KMS-11 (cell line): ENCODE results near the gene CNRIP1.
A peak's percentile ranks its signal among the peaks of the same experiment; 100 is the strongest.

ENCODE experiments used
- H2AFZ ChIP-seq: fragments of 200-600 bp; sonication (generic); 2 replicates; pipeline ENCODE4 v1.6.1; 2016; ENCODE audit warnings: antibody characterized with exemption, mixed run types, low read depth
- H3K27ac ChIP-seq: fragments of 200-600 bp; sonication (generic); 2 replicates; pipeline ENCODE4 v1.6.1; 2016; ENCODE audit warnings: mild to moderate bottlenecking, mixed run types
- H3K27me3 ChIP-seq: fragments of 200-600 bp; sonication (generic); 2 replicates; pipeline ENCODE4 v1.6.1; 2017; ENCODE audit warnings: mild to moderate bottlenecking, low read depth, mixed run types, moderate library complexity; ENCODE audit not compliant: insufficient read depth
- H3K36me3 ChIP-seq: fragments of 200-600 bp; sonication (generic); 2 replicates; pipeline ENCODE4 v1.6.1; 2017; ENCODE audit warnings: mild to moderate bottlenecking, mixed run types; ENCODE audit not compliant: insufficient read depth
- H3K4me1 ChIP-seq: fragments of 200-600 bp; sonication (generic); 2 replicates; pipeline ENCODE4 v1.6.1; 2016; ENCODE audit warnings: mild to moderate bottlenecking, low read depth, mixed run types; ENCODE audit not compliant: poor library complexity, severe bottlenecking
- H3K4me2 ChIP-seq: fragments of 200-600 bp; sonication (generic); 2 replicates; pipeline ENCODE4 v1.7.0; 2016; ENCODE audit warnings: mild to moderate bottlenecking, mixed run types
- H3K4me3 ChIP-seq: fragments of 200-600 bp; sonication (generic); IDR thresholded peaks from 2 replicates; pipeline ENCODE4 v1.6.1; 2017; ENCODE audit warnings: low read depth, low read length, mixed read lengths; ENCODE audit not compliant: insufficient read depth
- H3K79me2 ChIP-seq: fragments of 200-600 bp; sonication (generic); 2 replicates; pipeline ENCODE4 v1.6.1; 2016; ENCODE audit warnings: low read depth, mixed run types; ENCODE audit not compliant: insufficient read depth
- H3K9ac ChIP-seq: fragments of 200-600 bp; sonication (generic); 2 replicates; pipeline ENCODE4 v1.6.1; 2016; ENCODE audit warnings: mild to moderate bottlenecking, mixed run types
- H4K20me1 ChIP-seq: fragments of 200-600 bp; sonication (generic); 2 replicates; pipeline ENCODE4 v1.6.1; 2016; ENCODE audit warnings: mild to moderate bottlenecking, mixed run types; ENCODE audit not compliant: insufficient read depth
- CTCF ChIP-seq: fragments of 200-600 bp; sonication (generic); conservative IDR thresholded peaks from 2 replicates; pipeline ENCODE4 v1.6.1; 2017; ENCODE audit warnings: low read depth, mild to moderate bottlenecking, antibody characterized with exemption, low read length, moderate library complexity, mixed read lengths

CNRIP1 gene

DNA sequence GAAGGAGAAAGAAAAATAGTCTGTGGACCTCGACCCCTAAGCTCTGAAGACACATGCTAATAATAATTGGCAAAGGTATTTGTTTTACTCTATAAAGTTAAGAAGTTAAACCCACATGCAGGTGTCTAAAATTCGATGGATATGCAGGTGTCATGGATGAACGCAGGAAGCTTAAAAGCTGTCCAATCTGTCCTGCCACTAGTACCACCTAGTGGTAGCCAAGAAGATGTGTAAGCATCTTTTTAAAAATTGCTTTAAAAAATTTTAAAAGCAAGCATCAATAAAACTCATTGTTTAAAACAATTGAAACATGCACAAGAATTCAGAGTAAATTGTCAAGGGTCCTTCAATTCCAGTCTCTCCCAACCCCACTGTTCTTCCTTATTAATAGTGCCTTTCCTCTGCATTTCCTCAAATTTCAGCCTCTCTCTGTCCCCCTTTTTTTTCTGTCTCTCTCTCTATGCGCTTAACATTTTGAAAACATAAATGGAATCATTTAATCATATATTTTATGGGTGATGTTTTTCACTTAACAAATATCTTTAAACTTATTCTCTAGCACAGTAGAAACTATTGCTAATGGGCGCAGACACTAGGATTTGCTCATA lies 36.8 kb downstream of the CNRIP1 start:
- no peak overlapping the region for H3K4me3 ChIP-seq
- H3K27ac ChIP-seq: no peak overlapping the region
- H4K20me1 ChIP-seq: no peaks in the 10 kb centered on the region
- no peaks in the 10 kb centered on the region for H3K27me3 ChIP-seq
- no peak overlapping the region for H3K4me2 ChIP-seq
- no peaks in the 10 kb centered on the region for H3K79me2 ChIP-seq
- no peak overlapping the region for H2AFZ ChIP-seq
- peak; percentile 83 for TF ChIP-seq CTCF
- peaks cover 4% of the 10 kb centered on the region for H3K4me1 ChIP-seq
- H3K9ac ChIP-seq: no peak overlapping the region
- no peaks in the 10 kb centered on the region for H3K36me3 ChIP-seq

GRCh38 chr2:68280796-68281195 lies 39.0 kb downstream of the CNRIP1 start:
- Histone ChIP-seq H3K27me3 (no peaks in the 10 kb centered on the region), H3K9ac (no peak overlapping the region), H2AFZ (no peak overlapping the region), H4K20me1 (no peaks in the 10 kb centered on the region), H3K36me3 (no peaks in the 10 kb centered on the region), H3K4me2 (no peak overlapping the region), H3K27ac (no peak overlapping the region), H3K79me2 (no peaks in the 10 kb centered on the region), H3K4me3 (no peak overlapping the region), H3K4me1 (no peaks in the 10 kb centered on the region)
- TF ChIP-seq CTCF: no peak

GRCh38 chr2:68280348-68280747 lies 39.4 kb downstream of the CNRIP1 start:
- no peaks in the 10 kb centered on the region for H3K27me3 ChIP-seq
- H3K4me1 ChIP-seq: no peaks in the 10 kb centered on the region
- no peaks in the 10 kb centered on the region for H3K79me2 ChIP-seq
- no peak overlapping the region for H3K9ac ChIP-seq
- H2AFZ ChIP-seq: no peak overlapping the region
- TF ChIP-seq CTCF: no peak
- H3K4me3 ChIP-seq: no peak overlapping the region
- H3K4me2 ChIP-seq: no peak overlapping the region
- no peak overlapping the region for H3K27ac ChIP-seq
- no peaks in the 10 kb centered on the region for H3K36me3 ChIP-seq
- H4K20me1 ChIP-seq: no peaks in the 10 kb centered on the region

GRCh38 chr2:68279691-68280090 lies 40.1 kb downstream of the CNRIP1 start:
- Histone ChIP-seq H3K79me2 (no peaks in the 10 kb centered on the region), H3K27ac (no peak overlapping the region), H2AFZ (no peak overlapping the region), H3K4me1 (no peaks in the 10 kb centered on the region), H3K4me3 (no peak overlapping the region), H3K36me3 (no peaks in the 10 kb centered on the region), H4K20me1 (no peaks in the 10 kb centered on the region), H3K9ac (no peak overlapping the region), H3K4me2 (no peak overlapping the region), H3K27me3 (no peaks in the 10 kb centered on the region)
- TF ChIP-seq CTCF: no peak
